Central memory CD8-positive, alpha-beta T cell (primary cell): ENCODE measurements around the gene TMX2.

ENCODE experiments used
- ATAC-seq: fragments of 150-1000 bp; cut with Tn5 transposase; replicated peaks from 2 replicates; pipeline ENCODE4 v1.10.0; 2022; ENCODE audit warnings: mild to moderate bottlenecking, moderate FRiP score, moderate number of reproducible peaks; ENCODE audit not compliant: poor library complexity, severe bottlenecking; ENCODE audit errors: extremely low read depth
- DNase-seq, 2 donors: peaks; one replicate each; pipeline ENCODE4 v3.0.0; 2021; ENCODE audit warnings: low spot score in 2 of 2
- H3K27ac Mint-ChIP-seq: one replicate; pipeline ENCODE4 v1.8.0; 2022; ENCODE audit warnings: low read depth, mild to moderate bottlenecking, moderate library complexity, mixed read lengths
- H3K27me3 Mint-ChIP-seq: one replicate; pipeline ENCODE4 v1.8.0; 2022; ENCODE audit warnings: mixed read lengths
- H3K36me3 Mint-ChIP-seq: one replicate; pipeline ENCODE4 v1.8.0; 2022; ENCODE audit warnings: mild to moderate bottlenecking, moderate library complexity, mixed read lengths; ENCODE audit not compliant: insufficient read depth
- H3K4me1 Mint-ChIP-seq: one replicate; pipeline ENCODE4 v1.8.0; 2022; ENCODE audit warnings: mixed read lengths
- H3K4me3 Mint-ChIP-seq: one replicate; pipeline ENCODE4 v1.8.0; 2022; ENCODE audit warnings: mild to moderate bottlenecking, moderate library complexity, mixed read lengths
- H3K9me3 Mint-ChIP-seq: one replicate; pipeline ENCODE4 v1.8.0; 2022; ENCODE audit warnings: mixed read lengths

The TMX2 gene

DNA sequence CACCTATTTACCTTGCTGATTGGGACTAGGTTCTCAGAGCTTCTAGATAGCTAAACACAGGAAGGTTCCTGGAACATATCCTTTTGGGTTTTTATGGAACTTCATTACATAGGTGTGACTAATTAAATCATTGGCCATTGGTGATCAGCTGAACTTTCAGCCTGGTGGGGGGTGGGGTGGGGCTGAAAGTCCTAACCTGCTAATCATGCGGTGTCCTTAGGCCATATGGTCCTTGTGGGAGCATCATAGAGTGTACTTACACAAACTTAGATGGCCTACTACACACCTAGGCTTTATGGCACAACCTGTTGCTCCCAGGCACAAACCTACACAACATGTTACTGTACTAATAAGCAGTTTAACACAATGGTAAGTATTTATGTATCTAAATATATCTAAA, 20.3 kb downstream of the TMX2 start:
- Mint-ChIP-seq H3K9me3 (no peaks in the 10 kb centered on the region), H3K4me1 (peaks cover 10% of the 10 kb centered on the region), H3K4me3 (no peak overlapping the region), H3K27me3 (no peaks in the 10 kb centered on the region), H3K27ac (no peak overlapping the region), H3K36me3 (peaks cover 25% of the 10 kb centered on the region)
- ATAC-seq (no peak), DNase-seq (no peak)

DNA sequence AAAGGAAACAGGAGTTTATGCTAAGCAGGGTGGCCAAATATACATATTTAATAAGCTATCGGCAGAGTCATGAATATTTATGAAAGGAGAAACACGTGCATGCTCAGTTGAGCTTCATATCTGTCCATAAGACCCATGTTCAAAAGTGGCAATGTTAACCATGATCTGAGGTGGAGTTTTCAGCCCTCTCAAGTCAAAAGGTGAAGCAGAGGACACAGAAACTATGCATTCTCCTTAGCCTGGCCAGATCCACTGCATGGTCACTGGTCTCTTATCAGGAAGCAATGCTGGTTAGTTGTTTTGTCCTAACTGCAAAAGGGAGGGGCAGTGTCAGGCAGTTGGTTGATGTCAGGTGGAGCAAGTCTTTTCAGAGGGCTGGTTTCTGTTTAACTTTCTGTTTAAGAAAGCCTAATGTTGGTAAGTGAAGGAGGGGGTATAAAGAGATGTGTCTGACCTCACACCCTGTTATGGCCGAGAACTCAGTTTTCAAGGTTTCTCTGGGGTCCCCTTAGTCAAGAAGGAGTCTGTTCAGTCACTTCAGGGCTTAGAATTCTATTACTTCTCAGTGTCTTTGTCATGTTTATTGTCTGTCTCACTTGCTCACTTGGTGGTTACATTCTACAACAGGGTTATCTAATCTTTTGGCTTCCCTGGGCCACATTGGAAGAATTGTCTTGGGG, 23.4 kb downstream of the TMX2 start:
- Mint-ChIP-seq H3K4me1 (peaks cover under 1% of the 10 kb centered on the region), H3K36me3 (peaks cover 28% of the 10 kb centered on the region), H3K27ac (peak overlapping the region; percentile 41), H3K4me3 (no peak overlapping the region), H3K9me3 (no peaks in the 10 kb centered on the region), H3K27me3 (no peaks in the 10 kb centered on the region)
- DNase-seq (no peak), ATAC-seq (no peak)

DNA sequence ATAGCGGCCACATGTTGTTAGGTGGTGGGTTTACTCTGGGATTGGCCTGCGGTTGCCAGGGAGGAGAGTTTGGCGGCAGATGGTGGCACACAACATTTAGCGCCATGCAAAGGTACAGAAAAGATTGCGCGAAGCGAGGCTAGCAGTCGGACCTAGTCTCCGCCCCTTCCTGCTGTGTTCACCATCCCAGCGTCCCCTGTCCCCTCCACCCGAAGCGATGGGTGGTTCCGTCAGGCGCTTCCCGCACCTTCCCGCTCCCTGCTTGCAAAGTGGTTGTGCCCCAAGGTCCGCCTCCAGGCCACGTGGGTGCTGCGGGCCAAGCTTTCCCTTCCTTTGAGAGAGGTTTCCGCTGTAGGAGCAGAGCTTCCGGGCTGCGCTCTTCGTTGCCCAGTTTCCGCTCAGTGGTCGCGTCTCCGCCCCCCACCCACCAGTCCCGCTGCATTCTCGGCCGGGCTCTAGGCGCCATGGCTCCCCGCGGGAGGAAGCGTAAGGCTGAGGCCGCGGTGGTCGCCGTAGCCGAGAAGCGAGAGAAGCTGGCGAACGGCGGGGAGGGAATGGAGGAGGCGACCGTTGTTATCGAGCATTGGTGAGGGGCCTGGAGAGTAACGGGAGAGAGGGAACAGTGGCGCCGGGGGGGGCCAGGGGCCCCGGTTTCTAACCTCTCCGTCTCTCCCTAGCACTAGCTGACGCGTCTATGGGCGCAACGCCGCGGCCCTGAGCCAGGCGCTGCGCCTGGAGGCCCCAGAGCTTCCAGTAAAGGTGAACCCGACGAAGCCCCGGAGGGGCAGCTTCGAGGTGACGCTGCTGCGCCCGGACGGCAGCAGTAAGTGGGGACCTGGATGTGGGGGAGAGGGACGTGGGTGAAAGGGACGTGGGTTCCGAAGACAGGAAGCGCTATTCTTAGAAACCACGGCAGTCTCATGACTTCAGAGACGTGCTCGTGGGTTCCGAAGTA, 29.0 kb downstream of the TMX2 start, which contains the start of gene SELENOH:
Gene SELENOH (plus strand): TSS at position 360 of the 955 bp plus-strand sequence. CDS start 105 bp downstream, at position 465.
- no peaks in the 10 kb centered on the region for H3K27me3 Mint-ChIP-seq

DNA sequence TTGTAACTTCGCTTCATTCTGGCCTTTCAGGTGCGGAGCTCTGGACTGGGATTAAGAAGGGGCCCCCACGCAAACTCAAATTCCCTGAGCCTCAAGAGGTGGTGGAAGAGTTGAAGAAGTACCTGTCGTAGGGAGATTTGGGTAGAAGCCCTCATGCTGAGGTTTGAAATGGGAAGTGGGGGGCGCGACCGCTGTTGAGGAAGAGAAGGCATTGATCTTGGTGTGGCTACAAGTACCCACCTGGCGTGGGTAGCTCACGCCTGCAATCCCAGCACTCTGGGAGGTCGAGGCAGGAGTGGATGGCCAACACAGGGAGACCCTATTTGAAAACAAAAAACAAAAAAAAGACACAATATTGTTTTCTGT, 29.7 kb downstream of the TMX2 start:
- peak overlapping the region; percentile 96 for H3K4me3 Mint-ChIP-seq
- no peak for DNase-seq
- no peak for ATAC-seq
- H3K27ac Mint-ChIP-seq: peak overlapping the region; percentile 98
- peaks cover 44% of the 10 kb centered on the region for H3K4me1 Mint-ChIP-seq
- no peaks in the 10 kb centered on the region for H3K9me3 Mint-ChIP-seq
- H3K27me3 Mint-ChIP-seq: no peaks in the 10 kb centered on the region
- H3K36me3 Mint-ChIP-seq: peaks cover 37% of the 10 kb centered on the region

More for the DNA sequence above, 29.0 kb downstream of the TMX2 start, which contains the start of gene SELENOH:
- peaks cover 44% of the 10 kb centered on the region for H3K4me1 Mint-ChIP-seq
- peak within 1 kb of the TSS; percentile 98 for H3K27ac Mint-ChIP-seq
- H3K36me3 Mint-ChIP-seq: peaks cover 37% of the 10 kb centered on the region
- peak; percentile 85 to 90 for DNase-seq
- H3K4me3 Mint-ChIP-seq: peak within 1 kb of the TSS; percentile 96
- H3K9me3 Mint-ChIP-seq: no peaks in the 10 kb centered on the region
- peak; percentile 87 for ATAC-seq

DNA sequence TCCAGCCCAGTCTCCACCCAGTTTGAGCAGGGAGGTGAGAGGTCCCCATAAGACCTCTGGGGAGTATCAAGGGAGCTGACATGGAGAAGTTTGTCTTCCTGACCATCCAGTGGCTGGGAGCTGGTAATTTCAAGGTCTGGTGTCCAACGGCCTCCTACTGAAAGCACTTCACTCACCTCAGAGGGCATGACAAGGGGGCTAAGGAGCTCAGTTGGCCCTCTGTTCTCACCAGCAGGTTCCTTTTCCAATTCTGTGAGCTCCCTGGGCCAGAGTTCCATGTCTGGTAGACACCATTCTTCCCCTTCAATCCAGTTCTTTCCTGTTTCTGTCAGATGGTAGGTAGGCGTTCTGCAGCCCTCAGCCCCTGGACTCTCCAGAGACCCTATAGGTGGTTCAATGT, 32.0 kb downstream of the TMX2 start:
- no peak for DNase-seq
- Mint-ChIP-seq H3K36me3 (peaks cover 29% of the 10 kb centered on the region), H3K9me3 (no peaks in the 10 kb centered on the region), H3K27me3 (no peaks in the 10 kb centered on the region), H3K27ac (peak overlapping the region; percentile 65), H3K4me1 (peaks cover 50% of the 10 kb centered on the region), H3K4me3 (no peak overlapping the region)
- ATAC-seq: no peak

DNA sequence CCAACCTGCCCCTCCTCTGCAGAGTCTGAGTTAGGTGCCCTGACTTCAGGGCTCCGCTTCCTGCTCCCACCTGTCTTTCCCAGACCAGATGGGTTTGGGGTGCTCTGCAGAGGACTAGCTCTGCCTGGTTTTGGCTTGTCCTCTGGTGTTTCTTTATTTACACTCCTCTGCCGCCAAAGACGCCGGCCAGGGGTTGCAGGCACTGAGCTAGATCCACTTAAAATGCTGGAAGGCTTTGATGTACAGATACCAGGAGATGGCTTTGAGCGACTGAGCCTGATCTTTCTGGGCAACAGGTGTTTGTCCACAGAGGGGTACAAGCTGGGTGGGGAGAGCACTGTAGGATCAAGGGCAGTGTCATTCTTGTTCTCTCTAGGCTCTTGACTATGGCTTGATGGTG, 32.8 kb downstream of the TMX2 start:
- Mint-ChIP-seq H3K27me3 (no peaks in the 10 kb centered on the region), H3K36me3 (peaks cover 25% of the 10 kb centered on the region), H3K9me3 (no peaks in the 10 kb centered on the region)

DNA sequence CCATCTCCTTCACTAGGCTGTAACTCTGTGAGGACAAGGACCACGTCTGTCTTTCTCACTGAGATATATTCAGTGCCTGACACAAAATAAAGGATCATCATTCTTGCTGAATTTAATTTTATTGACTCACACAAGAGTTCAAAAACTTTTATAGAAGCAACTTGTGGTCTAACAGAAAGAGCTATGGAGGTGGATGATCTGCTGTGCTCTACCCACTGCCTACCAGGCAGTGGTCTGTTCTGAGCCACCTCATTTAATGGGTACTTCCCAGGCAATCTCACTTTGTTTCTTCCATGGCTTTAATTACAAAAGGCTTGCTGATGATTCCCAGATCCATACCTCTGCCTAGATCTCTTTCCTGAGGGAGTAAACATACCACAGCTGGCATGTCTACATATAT, 34.5 kb downstream of the TMX2 start:
- no peak for DNase-seq
- Mint-ChIP-seq H3K27me3 (no peaks in the 10 kb centered on the region), H3K27ac (peak overlapping the region; percentile 10), H3K9me3 (no peaks in the 10 kb centered on the region), H3K36me3 (peaks cover 18% of the 10 kb centered on the region), H3K4me3 (no peak overlapping the region), H3K4me1 (peaks cover 38% of the 10 kb centered on the region)
- ATAC-seq: no peak

More for the DNA sequence above, 32.8 kb downstream of the TMX2 start:
- Mint-ChIP-seq H3K4me3 (no peak overlapping the region), H3K27ac (peak overlapping the region; percentile 32), H3K4me1 (peaks cover 50% of the 10 kb centered on the region)
- DNase-seq (no peak), ATAC-seq (no peak)

DNA sequence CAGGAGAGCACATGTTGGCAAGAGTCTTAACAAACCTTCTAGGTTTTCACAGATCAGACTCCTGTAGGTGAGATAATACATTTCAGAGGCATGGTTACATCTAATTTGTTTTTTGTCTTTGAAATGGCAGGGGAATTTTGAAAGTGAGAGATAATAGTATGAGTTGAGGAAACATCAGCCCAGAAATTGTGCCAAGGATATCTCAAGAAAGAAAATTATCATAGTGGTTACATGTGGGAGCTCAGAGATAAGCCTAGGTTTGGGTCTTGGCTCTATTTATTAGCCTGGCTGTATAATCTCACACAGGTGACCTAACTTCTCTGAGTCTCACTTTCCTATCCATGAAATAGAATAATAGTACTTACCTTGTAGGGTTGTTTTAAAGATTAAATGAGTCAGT, 38.8 kb downstream of the TMX2 start:
- Mint-ChIP-seq H3K4me3 (no peak overlapping the region), H3K27ac (no peak overlapping the region), H3K9me3 (no peaks in the 10 kb centered on the region)

DNA sequence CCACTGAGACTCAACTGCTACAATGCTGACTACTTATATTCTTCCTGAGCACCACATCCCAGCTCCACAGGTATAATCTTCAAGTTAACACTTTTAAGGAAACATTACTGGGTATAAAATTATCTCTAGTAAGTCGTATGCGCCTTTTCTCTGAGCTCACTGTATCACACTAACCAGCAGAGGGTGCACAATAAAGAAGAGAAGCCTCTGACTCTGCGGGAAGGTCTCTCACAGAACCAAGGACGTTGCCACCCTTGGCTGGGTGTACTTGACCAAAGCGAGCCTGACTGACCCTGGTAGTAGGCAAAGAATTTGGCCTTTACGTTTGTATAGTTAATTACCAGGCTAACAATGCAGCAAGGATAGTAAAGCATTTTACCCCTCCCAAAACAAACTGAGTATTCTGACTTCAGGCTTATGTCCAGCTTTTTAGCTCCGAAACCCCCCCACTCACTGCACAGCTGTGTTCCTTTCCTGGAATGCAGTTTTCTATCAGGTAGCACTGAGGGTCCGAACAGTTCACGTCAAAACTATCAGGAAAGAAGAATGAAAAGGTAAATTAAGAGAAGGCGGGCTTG, 39.4 kb downstream of the TMX2 start, which contains the start of gene BTBD18:
Gene BTBD18 (minus strand): TSS at position 144 of the 578 bp plus-strand sequence. CDS start 631 bp downstream, outside the sequence.
- Mint-ChIP-seq H3K36me3 (peaks cover 2% of the 10 kb centered on the region), H3K4me3 (no peak within 1 kb of the TSS), H3K27me3 (no peaks in the 10 kb centered on the region), H3K9me3 (no peaks in the 10 kb centered on the region), H3K4me1 (peaks cover 7% of the 10 kb centered on the region), H3K27ac (no peak within 1 kb of the TSS)
- DNase-seq (no peak), ATAC-seq (no peak)

More for the DNA sequence above, 38.8 kb downstream of the TMX2 start:
- Mint-ChIP-seq H3K27me3 (no peaks in the 10 kb centered on the region), H3K36me3 (peaks cover 5% of the 10 kb centered on the region), H3K4me1 (peaks cover 7% of the 10 kb centered on the region)
- ATAC-seq (no peak), DNase-seq (no peak)

DNA sequence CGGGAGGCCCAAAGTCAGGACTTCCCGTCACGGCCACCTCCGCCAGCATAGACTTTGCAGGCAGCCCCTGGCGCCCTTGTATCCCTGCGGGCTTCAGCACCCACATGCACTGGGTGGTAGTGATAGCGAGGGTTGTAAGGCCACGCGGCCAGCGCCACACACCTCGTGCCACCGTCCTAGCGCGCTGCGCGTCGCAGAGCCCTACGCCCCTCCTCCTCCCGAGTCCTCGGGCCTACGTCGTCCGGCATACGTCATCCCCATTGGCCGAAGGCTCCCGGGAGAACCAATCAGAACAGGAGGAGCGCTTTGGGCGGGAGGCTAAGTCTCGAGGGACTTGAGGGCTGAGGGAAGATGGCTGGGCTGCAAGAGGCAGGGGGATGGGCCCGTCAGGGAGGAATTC, 40.6 kb downstream of the TMX2 start:
- Mint-ChIP-seq H3K27me3 (no peaks in the 10 kb centered on the region), H3K27ac (no peak overlapping the region), H3K9me3 (no peaks in the 10 kb centered on the region), H3K36me3 (peaks cover 2% of the 10 kb centered on the region), H3K4me3 (no peak overlapping the region), H3K4me1 (peaks cover 7% of the 10 kb centered on the region)
- ATAC-seq: no peak
- no peak for DNase-seq

DNA sequence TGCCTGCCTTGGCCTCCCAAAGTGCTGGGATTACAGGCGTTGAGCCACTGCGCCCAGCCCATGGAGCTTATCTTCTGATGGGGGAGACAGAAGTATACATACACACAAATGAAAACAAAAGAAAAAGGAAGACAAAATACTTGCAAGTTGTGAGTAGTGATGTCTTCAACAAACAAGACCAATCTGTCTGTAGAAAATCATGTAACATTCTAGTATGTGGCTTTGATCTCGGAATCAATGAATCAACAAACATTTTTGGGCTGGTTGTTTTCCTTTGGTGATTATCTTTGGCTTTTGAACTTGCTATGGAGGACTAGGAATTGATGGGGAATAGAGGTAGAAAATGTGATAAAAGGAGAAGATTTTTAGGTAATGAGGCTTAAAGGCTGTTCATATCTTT, 45.8 kb downstream of the TMX2 start:
- H3K4me3 Mint-ChIP-seq: no peak overlapping the region
- no peaks in the 10 kb centered on the region for H3K4me1 Mint-ChIP-seq
- H3K27ac Mint-ChIP-seq: no peak overlapping the region
- H3K9me3 Mint-ChIP-seq: no peaks in the 10 kb centered on the region
- no peaks in the 10 kb centered on the region for H3K27me3 Mint-ChIP-seq
- H3K36me3 Mint-ChIP-seq: peaks cover 5% of the 10 kb centered on the region
- ATAC-seq (no peak), DNase-seq (no peak)
